Measurements from ENCODE around the gene MRLN.

GRCh38 chr10:59709395-59710125 lies 43.7 kb downstream of the MRLN start, which contains the start of gene SLC16A9:
- TF ChIP-seq CTCF (IDR thresholded peaks at IDR 0.05) (peak; percentile 28 to 40 (median 32)), POLR2AphosphoS5 (IDR thresholded peaks at IDR 0.05) (no peak), POLR2A (IDR thresholded peaks at IDR 0.05) (peak; percentile 43)
